Stimulated activated CD4-positive, alpha-beta T cell treated with anti-CD3 and anti-CD28 coated beads, Interleukin-4, amount 100 ng/mL, for 24 hours (primary cell): ENCODE results near the gene PRPF19.

Experiments used
- DNase-seq: peaks from one replicate; pipeline ENCODE4 v3.0.0-alpha.2; 2020

The PRPF19 gene

GRCh38 chr11:60902625-60903024 lies 3.8 kb downstream of the PRPF19 start:
- no peak for DNase-seq

DNA sequence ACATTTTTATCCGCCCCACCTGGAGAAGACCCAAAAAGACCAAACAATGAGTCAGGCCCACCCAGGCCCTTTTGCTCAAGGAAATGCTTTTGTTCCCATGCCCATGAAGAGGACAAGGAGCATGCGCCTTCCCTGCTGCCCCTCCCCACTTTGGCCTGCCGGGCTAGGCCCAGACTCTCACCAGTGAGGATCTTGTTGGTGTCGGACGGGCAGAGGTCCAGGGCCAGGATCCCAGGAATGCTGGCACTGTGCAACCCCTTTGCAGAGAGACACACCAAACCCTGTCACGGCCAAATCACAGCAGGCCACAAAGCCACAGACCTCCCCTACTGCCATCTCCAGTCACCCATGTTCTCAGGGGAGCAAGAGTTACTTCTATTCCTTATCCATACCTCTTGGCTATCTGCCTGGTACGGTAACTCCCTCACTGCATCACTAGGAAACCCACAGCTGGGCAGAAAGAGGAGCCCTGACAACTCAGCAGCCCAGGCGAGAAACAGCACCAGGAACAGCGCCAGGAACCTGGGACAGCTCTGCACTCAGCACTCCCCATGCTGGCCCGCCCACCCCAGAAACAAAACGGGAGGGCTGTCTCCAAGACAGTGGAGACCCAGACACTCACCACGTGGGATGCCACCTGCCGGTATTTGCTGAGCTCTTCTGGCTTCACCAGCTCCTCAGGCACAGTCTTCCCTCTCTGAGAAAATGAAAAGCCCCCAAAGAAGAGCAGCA lies 5.5 kb downstream of the PRPF19 start:
- no peak for DNase-seq

GRCh38 chr11:60899977-60900376 lies 6.4 kb downstream of the PRPF19 start:
- no peak for DNase-seq

DNA sequence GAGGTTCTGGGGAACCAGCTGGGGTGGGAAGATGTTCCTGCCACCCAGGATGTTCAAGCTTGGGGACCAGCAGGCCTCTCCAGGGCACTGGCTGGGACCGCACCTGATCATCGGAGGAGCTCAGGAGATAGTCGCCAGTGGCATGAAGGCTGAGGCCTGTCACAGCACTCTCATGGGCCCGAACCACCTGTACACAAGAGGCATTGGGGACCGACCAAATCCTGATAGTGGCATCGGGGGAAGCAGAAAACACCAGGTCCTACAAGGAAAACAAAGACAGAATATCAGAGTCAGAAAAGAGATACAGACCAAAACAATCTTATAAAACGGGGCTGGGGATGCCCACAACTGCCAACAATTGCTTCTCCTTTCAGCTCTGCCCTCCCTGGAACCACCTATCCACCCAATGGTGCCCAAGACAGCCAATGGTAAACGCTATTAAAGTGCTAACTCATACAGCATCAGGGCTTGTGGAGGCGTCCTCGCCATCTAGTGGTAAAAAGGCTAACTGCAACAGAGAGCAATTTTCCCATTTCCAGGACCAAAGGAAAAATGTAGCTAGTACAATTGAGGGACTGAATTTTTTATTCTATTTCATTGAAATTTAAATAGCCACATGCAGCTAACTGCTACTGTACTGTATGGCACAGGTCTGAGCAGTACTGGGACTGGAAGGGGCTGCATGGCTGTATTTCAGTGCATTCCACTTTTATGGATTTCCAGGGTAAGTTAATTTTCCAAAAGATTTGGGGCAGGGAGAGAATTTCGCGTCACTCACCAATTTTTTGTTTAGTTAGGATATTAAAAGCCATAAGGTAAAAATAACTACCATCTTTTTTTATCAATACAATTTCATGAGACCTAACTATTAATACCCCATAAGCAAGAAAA lies 7.1 kb downstream of the PRPF19 start:
- DNase-seq = peak; percentile 45

GRCh38 chr11:60897496-60897895 lies 8.9 kb downstream of the PRPF19 start:
- DNase-seq = no peak

- no peak for DNase-seq
These were observed 10.7 kb downstream of the PRPF19 start for GRCh38 chr11:60895687-60896086.

GRCh38 chr11:60891103-60891741 lies 15.2 kb downstream of the PRPF19 start:
- no peak for DNase-seq

DNA sequence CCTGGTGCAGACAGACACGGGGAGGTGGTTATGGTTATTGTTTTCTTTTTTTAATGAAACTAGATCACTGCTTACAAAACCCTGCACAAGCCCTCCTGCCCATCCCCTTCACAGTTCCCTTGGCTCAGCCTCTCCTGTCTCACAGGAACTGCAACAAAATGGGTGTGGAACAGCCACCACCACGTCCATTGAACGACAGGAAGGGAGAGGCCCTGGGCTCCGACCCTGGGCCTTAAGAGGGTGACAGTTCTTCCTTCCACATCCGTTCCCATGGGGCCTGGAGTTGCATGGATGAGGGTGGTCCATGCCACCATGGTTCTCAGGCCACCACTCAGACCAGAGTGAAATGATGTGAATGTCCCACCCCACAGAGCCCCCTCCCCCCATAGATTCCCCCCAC lies 15.7 kb downstream of the PRPF19 start:
- DNase-seq = no peak

GRCh38 chr11:60889869-60890311 lies 16.5 kb downstream of the PRPF19 start:
- DNase-seq = no peak

- DNase-seq = no peak
These were observed 18.8 kb downstream of the PRPF19 start for GRCh38 chr11:60887556-60887955.

- no peak for DNase-seq
These were observed 25.6 kb downstream of the PRPF19 start for GRCh38 chr11:60880643-60881282.

GRCh38 chr11:60879971-60880588 lies 26.3 kb downstream of the PRPF19 start:
- no peak for DNase-seq

- DNase-seq = no peak
These were observed 27.3 kb downstream of the PRPF19 start for GRCh38 chr11:60879104-60879503.

DNA sequence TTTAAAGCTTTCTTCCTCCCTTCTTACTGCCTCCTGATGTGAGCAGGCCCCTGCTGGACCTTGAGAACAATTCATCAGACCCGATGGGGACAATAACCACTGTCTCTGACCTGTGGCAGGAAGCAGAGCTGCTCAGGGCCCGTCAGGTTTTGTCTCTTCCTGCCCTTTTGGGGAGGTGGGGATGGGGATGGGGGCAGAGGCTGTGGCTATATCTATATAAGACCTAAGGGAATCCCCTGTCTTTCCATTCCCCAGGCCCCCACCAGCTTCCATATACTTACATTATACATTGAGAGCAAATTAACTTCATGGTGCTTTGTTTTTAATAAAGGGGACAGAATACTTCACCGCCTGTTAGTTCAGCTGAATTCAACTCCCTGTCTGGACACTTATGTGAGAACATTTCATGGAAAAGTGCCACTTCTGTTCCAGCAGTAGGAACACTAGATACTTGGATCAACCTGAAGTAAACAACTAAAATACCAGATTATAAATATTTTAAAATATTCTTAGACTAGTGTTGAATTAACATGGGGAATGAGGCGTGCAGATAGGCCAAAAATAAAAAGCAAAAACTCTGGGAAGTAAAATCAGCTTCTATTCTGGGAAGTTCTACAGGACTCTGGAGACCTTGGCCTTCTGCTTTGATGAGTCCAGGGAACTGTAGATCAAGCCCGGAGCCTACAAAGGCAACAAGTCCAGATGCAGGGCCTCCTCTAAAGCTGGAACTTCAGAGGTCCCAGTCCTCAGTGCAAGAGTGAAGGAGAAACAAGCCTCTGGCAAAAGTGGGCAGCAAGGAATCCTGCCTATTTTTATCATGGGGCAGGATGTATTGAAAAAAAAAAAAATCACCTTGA lies 27.9 kb downstream of the PRPF19 start:
- DNase-seq = no peak

DNA sequence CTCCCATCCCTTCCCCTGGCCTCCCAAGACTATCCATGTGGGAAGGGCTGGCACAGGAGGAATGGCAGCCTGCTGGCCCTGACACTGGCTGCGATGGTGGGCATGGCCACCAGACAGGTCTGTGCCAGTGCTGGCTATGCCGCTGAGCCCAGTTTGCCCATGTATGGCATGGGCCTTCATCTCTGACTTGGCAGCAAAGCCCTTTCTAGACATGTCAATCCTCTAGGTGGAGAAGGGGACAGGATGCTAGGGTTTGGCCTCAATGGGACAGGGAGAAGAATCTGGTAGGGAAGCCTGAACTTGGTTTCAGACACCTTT lies 30.3 kb downstream of the PRPF19 start:
- no peak for DNase-seq

GRCh38 chr11:60875366-60876167 lies 30.8 kb downstream of the PRPF19 start:
- DNase-seq = no peak

DNA sequence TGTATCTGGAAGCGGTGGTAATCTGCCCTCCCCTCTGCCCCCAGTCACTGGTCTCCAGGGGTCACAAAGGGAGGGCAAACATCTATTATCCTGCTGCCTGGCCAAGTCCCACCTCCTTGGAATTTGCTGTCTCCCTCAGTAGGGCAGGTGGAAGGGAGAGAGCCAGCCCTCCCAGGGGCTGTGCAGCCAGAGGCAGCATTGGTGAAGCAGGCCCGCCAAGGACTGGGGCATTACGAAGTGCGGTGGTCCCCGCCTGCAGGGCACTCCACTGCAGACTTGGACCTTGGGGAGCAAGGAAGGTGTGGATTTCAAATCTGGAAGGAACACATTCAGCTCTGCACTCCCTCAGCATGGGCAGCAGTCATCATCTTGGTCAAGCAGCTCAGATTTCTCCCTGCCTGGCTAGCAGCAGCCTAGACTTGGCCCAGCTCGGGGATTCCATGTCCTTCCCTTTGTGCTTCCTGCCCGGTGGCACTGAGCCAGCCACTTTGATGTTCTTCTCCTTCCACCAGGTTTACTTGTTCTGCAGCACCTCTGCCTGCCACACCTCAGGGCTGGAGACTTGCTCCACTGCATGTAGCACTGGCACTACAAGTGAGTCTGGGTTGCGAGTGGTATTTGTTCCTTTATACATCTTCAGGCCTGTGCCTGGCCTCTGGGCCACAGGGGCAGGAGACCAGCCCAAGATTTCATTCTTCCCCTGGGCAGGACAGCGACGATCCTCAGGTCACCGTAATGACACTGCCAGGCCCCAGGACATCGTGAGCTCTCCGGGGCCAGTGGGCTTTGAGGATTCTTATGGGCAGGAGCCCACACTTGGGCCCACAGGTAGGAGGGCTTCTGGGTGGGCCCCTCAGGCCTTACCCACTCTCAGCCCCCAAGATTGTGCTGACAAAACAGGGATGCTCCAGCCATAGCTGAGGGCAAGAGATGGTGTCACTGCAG lies 31.7 kb downstream of the PRPF19 start:
- DNase-seq = no peak

DNA sequence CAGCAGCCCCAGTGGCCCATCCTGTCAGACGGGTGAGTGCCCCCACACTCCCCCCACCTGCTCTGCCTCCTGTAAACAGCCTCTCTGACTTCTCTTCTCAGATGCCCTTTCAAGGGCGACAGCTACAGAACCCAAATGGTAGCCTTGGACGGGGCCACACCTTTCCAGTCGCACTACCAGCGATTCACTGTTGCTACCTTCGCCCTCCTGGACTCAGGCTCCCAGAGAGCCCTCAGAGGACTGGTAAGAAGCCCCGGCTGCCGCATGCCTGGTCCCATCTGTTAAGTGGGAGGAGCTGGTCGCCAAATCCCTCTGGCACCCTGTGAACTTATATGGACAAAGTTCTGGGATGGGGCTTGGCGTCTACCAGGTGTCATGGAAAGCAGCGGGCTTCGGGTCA lies 32.9 kb downstream of the PRPF19 start:
- no peak for DNase-seq

GRCh38 chr11:60872961-60873524 lies 33.3 kb downstream of the PRPF19 start:
- no peak for DNase-seq
